Hepatocyte (in vitro differentiated cells): ENCODE results near the gene ADCY9.
"Not testable (repeated sequence)": the region's sequence is repeated elsewhere in the genome, so short reads cannot be mapped to it uniquely, and the experiment has no call there.

Experiments used
- CTCF ChIP-seq: fragments of 200-600 bp; sonication (generic); IDR thresholded peaks from 2 replicates; pipeline ENCODE4 v1.5.1; 2016; ENCODE audit warnings: antibody characterized with exemption, mild to moderate bottlenecking; ENCODE audit not compliant: poor library complexity
- EZH2 ChIP-seq: fragments of 200-600 bp; sonication (generic); IDR thresholded peaks from 2 replicates; pipeline ENCODE4 v1.6.1; 2016; ENCODE audit warnings: antibody characterized with exemption, mild to moderate bottlenecking, borderline replicate concordance
- EZH2phosphoT487 ChIP-seq: fragments of 200-600 bp; sonication (generic); IDR thresholded peaks from one replicate; pipeline ENCODE4 v1.6.1; 2018; ENCODE audit warnings: antibody characterized with exemption, mild to moderate bottlenecking, low read depth, moderate library complexity; ENCODE audit not compliant: unreplicated experiment, severe bottlenecking

- not testable (repeated sequence) for TF ChIP-seq CTCF, EZH2, EZH2phosphoT487
Observed at GRCh38 chr16:3944457-3944856, 171.8 kb downstream of the ADCY9 start.
